GM23338 (cell line): ENCODE results near the gene COPS7B. TPM values are rescaled to one million over a fixed set of nuclear protein-coding genes. Genes with fewer than 3 reads are reported as not detected.

ENCODE experiments used
- ATAC-seq: fragments of 200-7000 bp; cut with Tn5 transposase; 3 replicates; pipeline ENCODE4 v1.9.1; 2020
- DNase-seq: peaks from one replicate; pipeline ENCODE4 v3.0.0-alpha.2; 2015; ENCODE audit warnings: low spot score
- H2AFZ ChIP-seq: fragments of 200-600 bp; sonication (generic); 2 replicates; pipeline ENCODE4 v1.8.0; 2016; ENCODE audit warnings: antibody characterized with exemption, mild to moderate bottlenecking, moderate library complexity
- H3F3A ChIP-seq: fragments of 200-600 bp; sonication (generic); replicated peaks from 2 replicates; pipeline ENCODE4 v1.8.0; 2017; ENCODE audit warnings: antibody characterized with exemption, mixed run types, low read depth
- H3K27ac ChIP-seq: fragments of 200-600 bp; sonication (generic); 2 replicates; pipeline ENCODE4 v1.6.1; 2016; ENCODE audit warnings: low read depth
- H3K27me3 ChIP-seq: fragments of 200-600 bp; sonication (generic); 2 replicates; pipeline ENCODE4 v1.8.0; 2016; ENCODE audit warnings: mild to moderate bottlenecking, mixed run types, moderate library complexity; ENCODE audit not compliant: insufficient read depth
- H3K36me3 ChIP-seq: fragments of 200-600 bp; sonication (generic); 2 replicates; pipeline ENCODE4 v1.8.0; 2016; ENCODE audit warnings: mild to moderate bottlenecking; ENCODE audit not compliant: insufficient read depth
- H3K4me1 ChIP-seq: fragments of 200-600 bp; sonication (generic); 2 replicates; pipeline ENCODE4 v1.8.0; 2016; ENCODE audit warnings: mild to moderate bottlenecking, moderate library complexity; ENCODE audit not compliant: insufficient read depth
- H3K4me2 ChIP-seq: fragments of 200-600 bp; sonication (generic); 2 replicates; pipeline ENCODE4 v1.7.1; 2017; ENCODE audit warnings: mixed run types
- H3K4me3 ChIP-seq: fragments of 200-600 bp; sonication (generic); 2 replicates; pipeline ENCODE4 v1.6.1; 2016; ENCODE audit warnings: mixed run types
- H3K79me2 ChIP-seq: fragments of 200-600 bp; sonication (generic); replicated peaks from 2 replicates; pipeline ENCODE4 v1.8.0; 2017; ENCODE audit warnings: mild to moderate bottlenecking; ENCODE audit not compliant: insufficient read depth
- H3K9me2 ChIP-seq: fragments of 200-600 bp; sonication (generic); 2 replicates; pipeline ENCODE4 v1.8.0; 2017; ENCODE audit not compliant: insufficient read depth
- H4K20me1 ChIP-seq: fragments of 200-600 bp; sonication (generic); replicated peaks from 2 replicates; pipeline ENCODE4 v1.8.0; 2017; ENCODE audit warnings: mild to moderate bottlenecking; ENCODE audit not compliant: insufficient read depth
- H3K27ac Mint-ChIP-seq: 2 replicates; pipeline ENCODE4 v1.8.0; 2020; ENCODE audit warnings: inconsistent platforms, mild to moderate bottlenecking, moderate library complexity, mixed read lengths
- H3K27me3 Mint-ChIP-seq: 3 replicates; pipeline ENCODE4 v1.8.0; 2022; ENCODE audit warnings: low read depth, mild to moderate bottlenecking, moderate library complexity, mixed read lengths, inconsistent platforms; ENCODE audit not compliant: insufficient read depth, poor library complexity
- H3K36me3 Mint-ChIP-seq: 3 replicates; pipeline ENCODE4 v1.8.0; 2021; ENCODE audit warnings: low read depth, mild to moderate bottlenecking, inconsistent platforms, moderate library complexity, mixed read lengths
- H3K4me1 Mint-ChIP-seq: 3 replicates; pipeline ENCODE4 v1.8.0; 2020; ENCODE audit warnings: mild to moderate bottlenecking, inconsistent platforms, mixed read lengths
- H3K4me3 Mint-ChIP-seq: 3 replicates; pipeline ENCODE4 v1.8.0; 2021; ENCODE audit warnings: moderate library complexity, mild to moderate bottlenecking, inconsistent platforms, mixed read lengths
- H3K9me3 Mint-ChIP-seq: 3 replicates; pipeline ENCODE4 v1.8.0; 2020; ENCODE audit warnings: moderate library complexity, mild to moderate bottlenecking, inconsistent platforms, mixed read lengths
- CREB1 ChIP-seq: fragments of 250-450 bp; sonication (Bioruptor Pico); IDR thresholded peaks from 2 replicates; pipeline ENCODE4 v1.5.0; 2020; ENCODE audit warnings: low read depth, mild to moderate bottlenecking, moderate library complexity
- ETS1 ChIP-seq: IDR thresholded peaks from 2 replicates; pipeline ENCODE4 v1.6.1; 2016; ENCODE audit warnings: antibody characterized with exemption
- EZH2 ChIP-seq: fragments of 200-600 bp; sonication (generic); IDR thresholded peaks from one replicate; pipeline ENCODE4 v1.8.0; 2017; ENCODE audit warnings: antibody characterized with exemption, mild to moderate bottlenecking, low read depth; ENCODE audit not compliant: unreplicated experiment
- EZH2phosphoT487 ChIP-seq: fragments of 200-600 bp; sonication (generic); IDR thresholded peaks from one replicate; pipeline ENCODE4 v1.8.1; 2018; ENCODE audit warnings: antibody characterized with exemption; ENCODE audit not compliant: unreplicated experiment
- JUNB ChIP-seq: IDR thresholded peaks from one replicate; pipeline ENCODE4 v1.6.1; 2016; ENCODE audit warnings: antibody characterized with exemption; ENCODE audit not compliant: unreplicated experiment
- NANOG ChIP-seq: IDR thresholded peaks from 2 replicates; pipeline ENCODE4 v1.6.1; 2016; ENCODE audit warnings: antibody characterized with exemption, borderline replicate concordance
- POLR2AphosphoS5 ChIP-seq: IDR thresholded peaks from 2 replicates; pipeline ENCODE4 v1.6.1; 2016; ENCODE audit warnings: antibody characterized with exemption, low read depth
- ZNF114 ChIP-seq: fragments of 250-450 bp; sonication (Bioruptor Pico); IDR thresholded peaks from 2 replicates; pipeline ENCODE4 v1.5.0; 2020; ENCODE audit warnings: mild to moderate bottlenecking, moderate library complexity
- ZNF462 ChIP-seq: fragments of 250-450 bp; sonication (Bioruptor Pico); IDR thresholded peaks from 2 replicates; pipeline ENCODE4 v1.5.0; 2020; ENCODE audit warnings: mild to moderate bottlenecking, moderate library complexity
- polyA plus RNA-seq: library from polyadenylated mRNA; unstranded; fragments of >200 nt; fragmentation: Nextera tagmentation; extraction: Ambion mirVana; gene quantifications from 2 replicates; pipeline ENCODE4 v1.2.1, GENCODE V29; 2016
- total RNA-seq: library from RNA; depleted of rRNA; stranded (reverse); fragments of >200 nt; shearing (Covaris generic); gene quantifications from 2 replicates; pipeline ENCODE4 v1.2.3, GENCODE V29; 2014
- TF ChIP-seq, protein P1 (sequence below), 2 experiments: fragments of 200-600 bp in 1 of 2; sonication (generic) in 1 of 2; conservative IDR thresholded peaks; 2 replicates each; pipeline versions ENCODE4 v1.5.1 to v1.6.1; 2016 to 2017; ENCODE audit warnings: antibody characterized with exemption in 2 of 2, low read depth in 2 of 2, mild to moderate bottlenecking in 2 of 2, moderate library complexity in 1 of 2
- TF ChIP-seq, protein P2 (sequence below): IDR thresholded peaks from one replicate; pipeline ENCODE4 v1.6.1; 2018; ENCODE audit warnings: antibody characterized with exemption; ENCODE audit not compliant: unreplicated experiment

The COPS7B gene
- total and polyA plus RNA-seq, 2 experiments from 2014 or later = 40.9 to 63.7 TPM

DNA sequence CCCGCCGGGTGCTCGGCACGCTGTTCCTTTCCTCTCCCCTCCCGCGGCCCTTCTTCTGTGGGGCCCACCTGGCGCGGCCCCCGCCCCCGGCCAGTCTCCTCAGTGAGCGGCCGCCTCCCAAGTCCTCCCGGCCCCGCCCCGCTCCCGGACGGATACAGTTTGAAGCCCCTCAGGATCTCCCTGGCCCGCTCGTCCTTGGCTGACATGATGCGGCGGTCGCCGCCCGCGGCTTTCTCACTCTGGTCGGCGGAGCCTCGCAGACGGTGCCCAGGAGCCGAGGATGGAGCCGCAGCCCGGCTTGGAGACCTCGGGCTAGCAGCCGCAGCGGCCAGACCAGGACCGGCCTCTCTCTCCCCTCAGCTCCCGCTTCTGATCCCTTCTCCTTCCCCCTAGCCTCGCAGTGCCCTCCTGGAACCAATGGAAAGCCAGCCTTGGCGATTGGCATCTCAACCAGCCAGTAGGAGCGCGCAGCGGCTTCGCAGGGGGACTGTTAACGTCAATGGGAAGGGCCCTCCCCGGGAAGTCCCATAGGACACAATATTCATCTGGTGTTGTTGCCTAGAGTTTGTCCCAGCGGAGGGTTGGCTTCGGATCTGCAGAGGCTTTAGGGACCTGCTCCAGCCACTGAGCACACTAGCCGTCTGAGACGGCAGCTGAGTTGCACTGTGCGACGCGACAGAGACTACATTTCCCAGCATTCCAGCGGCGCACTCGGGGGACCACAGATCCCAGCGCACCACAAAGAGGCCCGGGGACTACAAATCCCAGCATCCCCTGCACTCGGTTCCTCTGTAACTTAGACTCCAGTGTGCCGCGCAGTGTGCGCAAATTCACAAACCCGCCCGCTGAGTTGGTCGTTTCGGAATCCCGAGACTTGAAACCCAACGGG, 5.1 kb upstream of the COPS7B start, which contains the start of gene PDE6D:
Gene PDE6D (minus strand): TSS at position 374 of the 889 bp plus-strand sequence. CDS start 168 bp downstream, at position 206.
- Mint-ChIP-seq H3K36me3 (no peaks in the 10 kb centered on the region; the same call in 2 of the 3 replicates), H3K27ac (peak within 1 kb of the TSS; percentile 91), H3K4me3 (peak within 1 kb of the TSS; percentile 92), H3K9me3 (no peaks in the 10 kb centered on the region), H3K27me3 (peaks cover 3% of the 10 kb centered on the region), H3K4me1 (peaks cover 25% of the 10 kb centered on the region)
- peak; percentile 99 for DNase-seq
- H3K27me3 ChIP-seq = 0 out of 2 replicates have a peak, but pooled peaks cover 7% of the 10 kb centered on the region
- H3K79me2 ChIP-seq = peaks cover 66% of the 10 kb centered on the region
- H3K27ac ChIP-seq = no peak within 1 kb of the TSS
- peak within 1 kb of the TSS; percentile 64 for H3K4me3 ChIP-seq
- peak; percentile 93 for ATAC-seq
- peak; percentile 86 for TF ChIP-seq CREB1 (CRISPR knock-in tag)
- TF ChIP-seq ZNF114 (CRISPR knock-in tag) = no peak
- no peak for TF ChIP-seq JUNB
- no peak for TF ChIP-seq NANOG
- TF ChIP-seq ETS1 = peak; percentile 98
- TF ChIP-seq EZH2 = no peak
- TF ChIP-seq, protein P1, sequence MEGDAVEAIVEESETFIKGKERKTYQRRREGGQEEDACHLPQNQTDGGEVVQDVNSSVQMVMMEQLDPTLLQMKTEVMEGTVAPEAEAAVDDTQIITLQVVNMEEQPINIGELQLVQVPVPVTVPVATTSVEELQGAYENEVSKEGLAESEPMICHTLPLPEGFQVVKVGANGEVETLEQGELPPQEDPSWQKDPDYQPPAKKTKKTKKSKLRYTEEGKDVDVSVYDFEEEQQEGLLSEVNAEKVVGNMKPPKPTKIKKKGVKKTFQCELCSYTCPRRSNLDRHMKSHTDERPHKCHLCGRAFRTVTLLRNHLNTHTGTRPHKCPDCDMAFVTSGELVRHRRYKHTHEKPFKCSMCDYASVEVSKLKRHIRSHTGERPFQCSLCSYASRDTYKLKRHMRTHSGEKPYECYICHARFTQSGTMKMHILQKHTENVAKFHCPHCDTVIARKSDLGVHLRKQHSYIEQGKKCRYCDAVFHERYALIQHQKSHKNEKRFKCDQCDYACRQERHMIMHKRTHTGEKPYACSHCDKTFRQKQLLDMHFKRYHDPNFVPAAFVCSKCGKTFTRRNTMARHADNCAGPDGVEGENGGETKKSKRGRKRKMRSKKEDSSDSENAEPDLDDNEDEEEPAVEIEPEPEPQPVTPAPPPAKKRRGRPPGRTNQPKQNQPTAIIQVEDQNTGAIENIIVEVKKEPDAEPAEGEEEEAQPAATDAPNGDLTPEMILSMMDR (conservative IDR thresholded peaks at IDR 0.05; ENCODE audit: low read depth in 2 of 2) = no peak
- TF ChIP-seq, protein P2, sequence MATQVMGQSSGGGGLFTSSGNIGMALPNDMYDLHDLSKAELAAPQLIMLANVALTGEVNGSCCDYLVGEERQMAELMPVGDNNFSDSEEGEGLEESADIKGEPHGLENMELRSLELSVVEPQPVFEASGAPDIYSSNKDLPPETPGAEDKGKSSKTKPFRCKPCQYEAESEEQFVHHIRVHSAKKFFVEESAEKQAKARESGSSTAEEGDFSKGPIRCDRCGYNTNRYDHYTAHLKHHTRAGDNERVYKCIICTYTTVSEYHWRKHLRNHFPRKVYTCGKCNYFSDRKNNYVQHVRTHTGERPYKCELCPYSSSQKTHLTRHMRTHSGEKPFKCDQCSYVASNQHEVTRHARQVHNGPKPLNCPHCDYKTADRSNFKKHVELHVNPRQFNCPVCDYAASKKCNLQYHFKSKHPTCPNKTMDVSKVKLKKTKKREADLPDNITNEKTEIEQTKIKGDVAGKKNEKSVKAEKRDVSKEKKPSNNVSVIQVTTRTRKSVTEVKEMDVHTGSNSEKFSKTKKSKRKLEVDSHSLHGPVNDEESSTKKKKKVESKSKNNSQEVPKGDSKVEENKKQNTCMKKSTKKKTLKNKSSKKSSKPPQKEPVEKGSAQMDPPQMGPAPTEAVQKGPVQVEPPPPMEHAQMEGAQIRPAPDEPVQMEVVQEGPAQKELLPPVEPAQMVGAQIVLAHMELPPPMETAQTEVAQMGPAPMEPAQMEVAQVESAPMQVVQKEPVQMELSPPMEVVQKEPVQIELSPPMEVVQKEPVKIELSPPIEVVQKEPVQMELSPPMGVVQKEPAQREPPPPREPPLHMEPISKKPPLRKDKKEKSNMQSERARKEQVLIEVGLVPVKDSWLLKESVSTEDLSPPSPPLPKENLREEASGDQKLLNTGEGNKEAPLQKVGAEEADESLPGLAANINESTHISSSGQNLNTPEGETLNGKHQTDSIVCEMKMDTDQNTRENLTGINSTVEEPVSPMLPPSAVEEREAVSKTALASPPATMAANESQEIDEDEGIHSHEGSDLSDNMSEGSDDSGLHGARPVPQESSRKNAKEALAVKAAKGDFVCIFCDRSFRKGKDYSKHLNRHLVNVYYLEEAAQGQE = no peak
- peak; percentile 92 for TF ChIP-seq POLR2AphosphoS5
- no peak for TF ChIP-seq ZNF462 (CRISPR knock-in tag)
- no peak for TF ChIP-seq EZH2phosphoT487
- no peaks in the 10 kb centered on the region for H3K9me2 ChIP-seq
- H4K20me1 ChIP-seq = peaks cover 17% of the 10 kb centered on the region
- peak within 1 kb of the TSS; percentile 86 for H3K4me2 ChIP-seq
- H3K36me3 ChIP-seq = no peaks in the 10 kb centered on the region; the same call in 1 of the 2 replicates
- peaks cover 12% of the 10 kb centered on the region for H3F3A ChIP-seq
- peak within 1 kb of the TSS; percentile 90 for H2AFZ ChIP-seq
- H3K4me1 ChIP-seq = peaks cover 14% of the 10 kb centered on the region
